MV-4-11 (cell line): ENCODE results near the gene RNASE1.
"Not testable (repeated sequence)": the region's sequence is repeated elsewhere in the genome, so short reads cannot be mapped to it uniquely, and the experiment has no call there.

Experiments used
- DNase-seq: peaks from one replicate; lab custom pipeline; 2025; lab: John Stamatoyannopoulos, UW

RNASE1 gene

GRCh38 chr14:20802341-20803084, at the start of gene RNASE1:
Gene RNASE1, minus strand, starts transcription at chr14:20802844. Its CDS starts 776 bp downstream, at chr14:20802068.
- DNase-seq = no peak

- no peak for DNase-seq
Observed at GRCh38 chr14:20848955-20849570, 46.4 kb upstream of the RNASE1 start.

GRCh38 chr14:20848316-20848954, 45.8 kb upstream of the RNASE1 start:
- DNase-seq = peak; percentile 45

- peak; percentile 66 for DNase-seq
Observed at GRCh38 chr14:20846560-20846959, 43.9 kb upstream of the RNASE1 start.

- DNase-seq = no peak
Observed at GRCh38 chr14:20841096-20841495, 38.5 kb upstream of the RNASE1 start.

GRCh38 chr14:20837831-20838230, 35.2 kb upstream of the RNASE1 start:
- DNase-seq = no peak

GRCh38 chr14:20836668-20837338, 34.2 kb upstream of the RNASE1 start:
- no peak for DNase-seq

- DNase-seq = no peak
Observed at GRCh38 chr14:20834899-20835298, 32.3 kb upstream of the RNASE1 start.

GRCh38 chr14:20830831-20831230, 28.2 kb upstream of the RNASE1 start:
- DNase-seq = no peak

GRCh38 chr14:20828024-20828694, 25.5 kb upstream of the RNASE1 start:
- not testable (repeated sequence) for DNase-seq

- no peak for DNase-seq
Observed at GRCh38 chr14:20827326-20827725, 24.7 kb upstream of the RNASE1 start.

- DNase-seq = not testable (repeated sequence)
Observed at GRCh38 chr14:20826666-20827065, 24.0 kb upstream of the RNASE1 start.

GRCh38 chr14:20823859-20824258, 21.2 kb upstream of the RNASE1 start:
- DNase-seq = no peak

- not testable (repeated sequence) for DNase-seq
Observed at GRCh38 chr14:20821521-20822108, 19.0 kb upstream of the RNASE1 start.

GRCh38 chr14:20820063-20820904, 17.6 kb upstream of the RNASE1 start:
- no peak for DNase-seq

GRCh38 chr14:20818861-20819260, 16.2 kb upstream of the RNASE1 start:
- no peak for DNase-seq

GRCh38 chr14:20815946-20816345, 13.3 kb upstream of the RNASE1 start:
- DNase-seq = not testable (repeated sequence)

GRCh38 chr14:20811986-20812975, 9.6 kb upstream of the RNASE1 start:
- no peak for DNase-seq

GRCh38 chr14:20809917-20810316, 7.3 kb upstream of the RNASE1 start:
- DNase-seq = peak; percentile 63

- DNase-seq = no peak
Observed at GRCh38 chr14:20808162-20808483, 5.5 kb upstream of the RNASE1 start.
